NT2/D1 (cell line): Measurements from ENCODE around the gene KCNJ6.

ENCODE experiments used
- YY1 ChIP-seq: IDR thresholded peaks from 2 replicates; pipeline ENCODE4 v1.6.1; 2011; ENCODE audit not compliant: insufficient read length, insufficient read depth
- ZNF274 ChIP-seq: IDR thresholded peaks from 2 replicates; pipeline ENCODE4 v1.6.1; 2011; ENCODE audit warnings: mild to moderate bottlenecking, low read depth, low read length

- no peak for TF ChIP-seq ZNF274
- TF ChIP-seq YY1, result no peak
Measured at GRCh38 chr21:37819372-37819771, 96.9 kb downstream of the KCNJ6 start.
